Neuronal stem cell (in vitro differentiated cells): ENCODE results near the gene TNS3.

ENCODE experiments used
- DNase-seq: peaks from one replicate; pipeline ENCODE4 v3.0.0-alpha.2; 2013; ENCODE audit warnings: low spot score
- H2AFZ ChIP-seq: one replicate; pipeline ENCODE4 v1.6.1; 2013; ENCODE audit warnings: mild to moderate bottlenecking, low read length, inconsistent platforms
- H2AK5ac ChIP-seq: 2 replicates; pipeline ENCODE4 v1.6.1; 2013; ENCODE audit warnings: low read depth, mild to moderate bottlenecking, inconsistent platforms, low read length, moderate library complexity, mixed read lengths
- H2BK120ac ChIP-seq: 2 replicates; pipeline ENCODE4 v1.6.1; 2013; ENCODE audit warnings: low read depth, mild to moderate bottlenecking, inconsistent platforms, low read length, moderate library complexity, mixed read lengths
- H2BK12ac ChIP-seq: one replicate; pipeline ENCODE4 v1.6.1; 2013; ENCODE audit warnings: low read length, inconsistent platforms
- H2BK15ac ChIP-seq: 2 replicates; pipeline ENCODE4 v1.6.1; 2013; ENCODE audit warnings: mild to moderate bottlenecking, low read length, inconsistent platforms, mixed read lengths
- H2BK5ac ChIP-seq: one replicate; pipeline ENCODE4 v1.6.1; 2013; ENCODE audit warnings: inconsistent platforms, mild to moderate bottlenecking, low read length, moderate library complexity
- H3K14ac ChIP-seq: one replicate; pipeline ENCODE4 v1.6.1; 2013; ENCODE audit warnings: low read length, inconsistent platforms
- H3K18ac ChIP-seq: 2 replicates; pipeline ENCODE4 v1.6.1; 2013; ENCODE audit warnings: low read length, inconsistent platforms
- H3K23ac ChIP-seq: 2 replicates; pipeline ENCODE4 v1.6.1; 2013; ENCODE audit warnings: low read depth, mild to moderate bottlenecking, mixed read lengths, low read length, inconsistent platforms; ENCODE audit not compliant: poor library complexity
- H3K27ac ChIP-seq: replicated peaks from 3 replicates; pipeline ENCODE4 v1.5.1; 2013; ENCODE audit warnings: low read length, inconsistent platforms
- H3K27me3 ChIP-seq, 3 experiments: 2 replicates each; pipeline ENCODE4 v1.6.1; 2013; ENCODE audit warnings: low read length in 3 of 3, mild to moderate bottlenecking in 2 of 3, inconsistent platforms in 1 of 3, low read depth in 1 of 3, mixed read lengths in 1 of 3, moderate library complexity in 1 of 3; ENCODE audit not compliant: control insufficient read depth in 3 of 3, insufficient read depth in 3 of 3
- H3K36me3 ChIP-seq, 2 donors: replicated peaks in 1 of 2; 2 replicates each; pipeline ENCODE4 v1.6.1; 2013; ENCODE audit warnings: low read length in 2 of 2; ENCODE audit not compliant: control insufficient read depth in 2 of 2, insufficient read depth in 2 of 2
- H3K4ac ChIP-seq: 2 replicates; pipeline ENCODE4 v1.6.1; 2013; ENCODE audit warnings: inconsistent platforms, mild to moderate bottlenecking, low read length, moderate library complexity
- H3K4me1 ChIP-seq, 2 donors: 1 replicate in 1 of 2; 2 replicates in 1 of 2; pipeline ENCODE4 v1.6.1; 2013; ENCODE audit warnings: low read length in 2 of 2, low read depth in 1 of 2; ENCODE audit not compliant: control insufficient read depth in 2 of 2, insufficient read depth in 1 of 2
- H3K4me2 ChIP-seq: one replicate; pipeline ENCODE4 v1.6.1; 2013; ENCODE audit warnings: mild to moderate bottlenecking, low read length, inconsistent platforms; ENCODE audit not compliant: insufficient read depth, poor library complexity, severe bottlenecking
- H3K4me3 ChIP-seq, 2 donors: 2 replicates each; pipeline ENCODE4 v1.5.1; 2013; ENCODE audit warnings: low read length in 2 of 2, mild to moderate bottlenecking in 2 of 2, inconsistent platforms in 1 of 2, moderate library complexity in 1 of 2
- H3K79me1 ChIP-seq: one replicate; pipeline ENCODE4 v1.6.1; 2013; ENCODE audit warnings: low read depth, mild to moderate bottlenecking, inconsistent platforms, low read length, moderate library complexity
- H3K9ac ChIP-seq: one replicate; pipeline ENCODE4 v1.6.1; 2013; ENCODE audit warnings: mild to moderate bottlenecking, low read depth, low read length, inconsistent platforms; ENCODE audit not compliant: poor library complexity
- H3K9me3 ChIP-seq, 2 donors: replicated peaks in 1 of 2; 2 replicates each; pipeline versions ENCODE3 to v1.6.1; 2013; ENCODE audit warnings: low read length in 2 of 2, mild to moderate bottlenecking in 2 of 2, inconsistent platforms in 1 of 2, low read depth in 1 of 2, mixed read lengths in 1 of 2, moderate library complexity in 1 of 2; ENCODE audit not compliant: control insufficient read depth in 2 of 2, insufficient read depth in 1 of 2
- H4K8ac ChIP-seq: one replicate; pipeline ENCODE4 v1.6.1; 2013; ENCODE audit warnings: low read depth, mild to moderate bottlenecking, inconsistent platforms, low read length, moderate library complexity
- H4K91ac ChIP-seq: one replicate; pipeline ENCODE4 v1.6.1; 2013; ENCODE audit warnings: low read length, low read depth, mild to moderate bottlenecking, inconsistent platforms; ENCODE audit not compliant: poor library complexity
- WGBS, 2 donors: extraction: QIAGEN DNeasy Blood & Tissue Kit; methylation state at CpG; one replicate each; pipeline ENCODE4 v1.1.7; 2013; ENCODE audit warnings: missing lambda C conversion rate in 2 of 2, mixed read lengths in 1 of 2; ENCODE audit not compliant: insufficient read length in 2 of 2, insufficient replicate concordance in 1 of 2; ENCODE audit errors: extremely low coverage in 2 of 2; 5-methylcytosine and 5-hydroxymethylcytosine counted together

Gene TNS3

GRCh38 chr7:47556511-47557180 lies 25.3 kb downstream of the TNS3 start:
- no peak overlapping the region for H4K91ac ChIP-seq

GRCh38 chr7:47553309-47553708 lies 28.6 kb downstream of the TNS3 start:
- Histone ChIP-seq H4K8ac (no peak overlapping the region), H2BK120ac (no peak overlapping the region), H3K79me1 (peaks cover 6% of the 10 kb centered on the region), H3K4me2 (no peak overlapping the region), H3K18ac (no peak overlapping the region), H3K4me1 (peaks cover 0 to 7% of the 10 kb centered on the region in 2 donors), H3K14ac (no peak overlapping the region), H2AK5ac (no peak overlapping the region), H3K4ac (no peak overlapping the region), H3K23ac (no peak overlapping the region), H2AFZ (no peak overlapping the region), H3K36me3 (peaks cover 0 to 9% of the 10 kb centered on the region in 2 donors), H2BK15ac (no peak overlapping the region), H3K4me3 (no peak overlapping the region), H3K27me3 (no peaks in the 10 kb centered on the region), H3K9ac (no peak overlapping the region), H4K91ac (no peak overlapping the region), H2BK12ac (no peak overlapping the region), H2BK5ac (no peak overlapping the region), H3K9me3 (no peaks in the 10 kb centered on the region), H3K27ac (no peak overlapping the region)
- no peak for DNase-seq
- WGBS, 2 donors: no CpG with 5 or more reads among the region's 2 CpGs

More at GRCh38 chr7:47556511-47557180, 25.3 kb downstream of the TNS3 start:
- H3K27me3 ChIP-seq: no peaks in the 10 kb centered on the region
- no peak overlapping the region for H3K27ac ChIP-seq
- DNase-seq: no peak
- no peak overlapping the region for H2AK5ac ChIP-seq
- no peak overlapping the region for H2AFZ ChIP-seq
- no peak overlapping the region for H3K4ac ChIP-seq
- H3K79me1 ChIP-seq: peaks cover 4% of the 10 kb centered on the region
- H3K4me1 ChIP-seq: peaks cover 0 to 11% of the 10 kb centered on the region in 2 donors
- peak overlapping the region; percentile 56 for H3K23ac ChIP-seq
- no CpG with 5 or more reads among the region's 13 CpGs for WGBS, 2 donors
- peak overlapping the region; percentile 41 for H3K18ac ChIP-seq
- H3K36me3 ChIP-seq: peaks cover 0 to 7% of the 10 kb centered on the region in 2 donors
- no peak overlapping the region for H2BK15ac ChIP-seq
- no peak overlapping the region for H2BK120ac ChIP-seq
- no peak overlapping the region for H3K4me3 ChIP-seq
- H3K9me3 ChIP-seq: peaks cover 0 to 3% of the 10 kb centered on the region in 2 donors
- H2BK5ac ChIP-seq: no peak overlapping the region
- H2BK12ac ChIP-seq: no peak overlapping the region
- H3K14ac ChIP-seq: no peak overlapping the region
- H4K8ac ChIP-seq: no peak overlapping the region
- no peak overlapping the region for H3K9ac ChIP-seq
- no peak overlapping the region for H3K4me2 ChIP-seq

GRCh38 chr7:47552621-47553020 lies 29.3 kb downstream of the TNS3 start:
- Histone ChIP-seq H3K18ac (no peak overlapping the region), H2BK15ac (no peak overlapping the region), H3K27ac (no peak overlapping the region), H3K36me3 (peaks cover 0 to 9% of the 10 kb centered on the region in 2 donors), H2BK12ac (no peak overlapping the region), H3K4me1 (peaks cover 0 to under 1% of the 10 kb centered on the region in 2 donors), H2BK120ac (no peak overlapping the region), H3K23ac (no peak overlapping the region), H3K27me3 (no peaks in the 10 kb centered on the region), H2BK5ac (no peak overlapping the region), H3K4ac (no peak overlapping the region), H3K79me1 (peaks cover 4% of the 10 kb centered on the region), H4K8ac (no peak overlapping the region), H3K14ac (no peak overlapping the region), H2AK5ac (no peak overlapping the region), H3K4me2 (no peak overlapping the region), H3K4me3 (no peak overlapping the region), H3K9ac (no peak overlapping the region), H3K9me3 (no peaks in the 10 kb centered on the region), H4K91ac (no peak overlapping the region), H2AFZ (no peak overlapping the region)
- no peak for DNase-seq
- WGBS, 2 donors: no CpG with 5 or more reads among the region's 3 CpGs

- no peak overlapping the region for H2BK12ac ChIP-seq
- no peak overlapping the region for H3K18ac ChIP-seq
- no peak overlapping the region for H2AK5ac ChIP-seq
- H3K23ac ChIP-seq: no peak overlapping the region
- H3K4ac ChIP-seq: no peak overlapping the region
- no peak overlapping the region for H4K8ac ChIP-seq
- no peak overlapping the region for H2BK120ac ChIP-seq
- no peaks in the 10 kb centered on the region for H3K9me3 ChIP-seq
- H2BK15ac ChIP-seq: no peak overlapping the region
- H3K4me3 ChIP-seq: no peak overlapping the region
- DNase-seq: no peak
- no peaks in the 10 kb centered on the region for H3K27me3 ChIP-seq
- H3K4me2 ChIP-seq: no peak overlapping the region
- H2BK5ac ChIP-seq: no peak overlapping the region
- no peak overlapping the region for H3K9ac ChIP-seq
- peaks cover 4% of the 10 kb centered on the region for H3K79me1 ChIP-seq
- no peak overlapping the region for H2AFZ ChIP-seq
- peaks cover 0 to 7% of the 10 kb centered on the region in 2 donors for H3K36me3 ChIP-seq
- H4K91ac ChIP-seq: no peak overlapping the region
- H3K27ac ChIP-seq: no peak overlapping the region
- WGBS, 2 donors: 100% methylated on average over 1 of the region's 12 CpGs; no CpG with 5 or more reads in 1 of the 2 donors
- no peak overlapping the region for H3K14ac ChIP-seq
- H3K4me1 ChIP-seq: peaks cover 0 to 2% of the 10 kb centered on the region in 2 donors
Observed at GRCh38 chr7:47551668-47552440, 30.1 kb downstream of the TNS3 start.
